GM12878 (cell line): Measurements from ENCODE around the gene ARHGAP32. TPM values are rescaled to one million over a fixed set of nuclear protein-coding genes. Genes with fewer than 3 reads are reported as not detected.

Source experiments
- ATAC-seq: fragments of 200-7000 bp; cut with Tn5 transposase; 3 replicates; pipeline ENCODE4 v1.9.1; 2020; ENCODE audit warnings: mild to moderate bottlenecking, moderate library complexity
- BruUV-seq: library from RNA; stranded (reverse); fragments of 400-500 nt; replicated peaks from 2 replicates; lab custom pipeline; 2021; lab: Mats Ljungman, UMichigan
- CTCF ChIA-PET: fragments of 300-600 bp; sonication (Branson Sonifier 250); formaldehyde crosslinking; extraction: SDS; loops from one replicate; lab custom pipeline; 2021; ENCODE audit warnings: inconsistent platforms; lab: Yijun Ruan, JAX
- POLR2A ChIA-PET: fragments of 350-600 bp; formaldehyde crosslinking; extraction: SDS; loops from one replicate; lab custom pipeline; 2021; ENCODE audit warnings: inconsistent platforms; lab: Charles Lee
- RAD21 ChIA-PET: fragments of 300-600 bp; sonication (Branson Sonifier 250); formaldehyde crosslinking; loops from one replicate; lab custom pipeline; 2023; ENCODE audit warnings: antibody characterized with exemption; ENCODE audit not compliant: unreplicated experiment; lab: Charles Lee
- SMC1A ChIA-PET: fragments of 300-600 bp; sonication (Branson Sonifier 250); formaldehyde crosslinking; loops from one replicate; lab custom pipeline; 2023; ENCODE audit not compliant: unreplicated experiment, uncharacterized antibody; lab: Charles Lee
- DNase-seq: peaks from one replicate; pipeline ENCODE4 v3.0.0-alpha.2; 2011; ENCODE audit warnings: low read depth, low spot score
- FAIRE-seq: peaks from 3 replicates; lab custom pipeline; 2011; peaks lifted over from hg19 to GRCh38; lab: Jason Lieb, UNC
- H2AFZ ChIP-seq: 2 replicates; pipeline ENCODE4 v1.6.0; 2011; ENCODE audit warnings: low read depth, low read length, control low read depth; ENCODE audit not compliant: control insufficient read depth
- H3K27ac ChIP-seq: 2 replicates; pipeline ENCODE4 v1.5.1; 2011; ENCODE audit warnings: control low read depth; ENCODE audit not compliant: control insufficient read depth, insufficient read depth
- H3K27me3 ChIP-seq, 2 experiments: replicated peaks in 1 of 2; 2 replicates each; pipeline versions ENCODE4 v1.6.0 to v1.6.1; 2011; ENCODE audit warnings: low read length in 1 of 2; ENCODE audit not compliant: control insufficient read depth in 2 of 2, insufficient read depth in 2 of 2
- H3K36me3 ChIP-seq, 2 experiments: 2 replicates each; pipeline ENCODE4 v1.5.1; 2011; ENCODE audit warnings: low read length in 1 of 2; ENCODE audit not compliant: control insufficient read depth in 2 of 2, insufficient read depth in 2 of 2
- H3K4me1 ChIP-seq: 2 replicates; pipeline ENCODE4 v1.6.1; 2011; ENCODE audit warnings: mild to moderate bottlenecking, low read length, moderate library complexity, mixed read lengths; ENCODE audit not compliant: control insufficient read depth, insufficient read depth
- H3K4me2 ChIP-seq: 2 replicates; pipeline ENCODE4 v1.6.0; 2011; ENCODE audit warnings: control low read depth; ENCODE audit not compliant: control insufficient read depth, insufficient read depth
- H3K4me3 ChIP-seq: fragments of 200-600 bp; sonication (generic); 2 replicates; pipeline ENCODE4 v1.5.1; 2016
- H3K79me2 ChIP-seq: 2 replicates; pipeline ENCODE4 v1.6.0; 2011; ENCODE audit warnings: low read length; ENCODE audit not compliant: control insufficient read depth, insufficient read depth
- H3K9ac ChIP-seq: 2 replicates; pipeline ENCODE4 v1.8.0; 2011; ENCODE audit warnings: low read length, control low read depth, mixed read lengths; ENCODE audit not compliant: control insufficient read depth, insufficient read depth
- H3K9me3 ChIP-seq: replicated peaks from 3 replicates; pipeline ENCODE4 v1.5.1; 2011; ENCODE audit warnings: mild to moderate bottlenecking, low read length; ENCODE audit not compliant: control insufficient read depth, insufficient read depth
- H4K20me1 ChIP-seq: 2 replicates; pipeline ENCODE4 v1.6.0; 2011; ENCODE audit not compliant: control insufficient read depth, insufficient read depth
- BHLHE40 ChIP-seq, 2 experiments: fragments of 450-650 bp in 1 of 2; IDR thresholded peaks; 2 replicates each; pipeline ENCODE4 v1.6.1; 2011 to 2017; ENCODE audit warnings: low read depth in 2 of 2, borderline replicate concordance in 1 of 2, improper control_type of control experiment in 1 of 2, low read length in 1 of 2, mild to moderate bottlenecking in 1 of 2
- MTA3 ChIP-seq: IDR thresholded peaks from 2 replicates; pipeline ENCODE4 v1.6.1; 2012; ENCODE audit warnings: low read length, inconsistent platforms, borderline replicate concordance
- RFX5 ChIP-seq: IDR thresholded peaks from 2 replicates; pipeline ENCODE4 v1.6.1; 2011; ENCODE audit warnings: low read depth, low read length, improper control_type of control experiment
- WGBS: methylation state at CpG from one replicate; pipeline ENCODE4 v1.1.6; 2016; ENCODE audit warnings: low lambda C conversion rate; ENCODE audit not compliant: insufficient replicate concordance, insufficient coverage; ENCODE audit errors: missing lambda C conversion rate; 5-methylcytosine and 5-hydroxymethylcytosine counted together
- in situ Hi-C: fragments of 300-500 bp; cut with MboI; formaldehyde crosslinking; loops from 9 replicates; pipeline ENCODE4 v1.14.3; 2018; ENCODE audit warnings: mixed read lengths
- intact Hi-C: fragments of 100-400 bp; cut with micrococcal nuclease; formaldehyde crosslinking; loops from one replicate; pipeline ENCODE4 v1.14.2; 2022; ENCODE audit not compliant: unreplicated experiment
- polyA plus RNA-seq, 11 experiments: library from polyadenylated mRNA; depleted of rRNA in 4 of 11; unstranded in 6 of 11; stranded (reverse) in 5 of 11; fragments of >200 nt; fragmentation: Nextera tagmentation in 4 of 11; fragmentation: Illumina TruSeq in 1 of 11; extraction: Ambion mirVana in 4 of 11; extraction: Trizol in 1 of 11; gene quantifications; 1 replicate in 1 of 11; 2 replicates in 10 of 11; pipeline versions ENCODE4 v1.2.1 to v1.2.3, GENCODE V29; 2011 to 2016; ENCODE audit warnings: inconsistent platforms in 2 of 11, missing spikeins in 2 of 11, low read depth in 1 of 11
- total RNA-seq, 4 experiments: library from RNA; depleted of rRNA in 3 of 4; stranded (reverse); fragments of >200 nt in 3 of 4; fragmentation: Illumina TruSeq in 1 of 4; extraction: Trizol in 1 of 4; gene quantifications; 2 replicates each; pipeline versions ENCODE4 v1.2.1 to v1.2.3, GENCODE V29; 2013 to 2021
- TF ChIP-seq, protein P1 (sequence below): fragments of 450-650 bp; IDR thresholded peaks from 2 replicates; pipeline ENCODE4 v1.6.1; 2017; ENCODE audit warnings: mild to moderate bottlenecking

Gene ARHGAP32
- total and polyA plus RNA-seq, 10 of the 15 experiments (the other 5 are each of a cell fraction or from before 2014, with no cell fraction given), result under 0.01 to 0.46 (median 0.12) TPM; not detected in 1

DNA sequence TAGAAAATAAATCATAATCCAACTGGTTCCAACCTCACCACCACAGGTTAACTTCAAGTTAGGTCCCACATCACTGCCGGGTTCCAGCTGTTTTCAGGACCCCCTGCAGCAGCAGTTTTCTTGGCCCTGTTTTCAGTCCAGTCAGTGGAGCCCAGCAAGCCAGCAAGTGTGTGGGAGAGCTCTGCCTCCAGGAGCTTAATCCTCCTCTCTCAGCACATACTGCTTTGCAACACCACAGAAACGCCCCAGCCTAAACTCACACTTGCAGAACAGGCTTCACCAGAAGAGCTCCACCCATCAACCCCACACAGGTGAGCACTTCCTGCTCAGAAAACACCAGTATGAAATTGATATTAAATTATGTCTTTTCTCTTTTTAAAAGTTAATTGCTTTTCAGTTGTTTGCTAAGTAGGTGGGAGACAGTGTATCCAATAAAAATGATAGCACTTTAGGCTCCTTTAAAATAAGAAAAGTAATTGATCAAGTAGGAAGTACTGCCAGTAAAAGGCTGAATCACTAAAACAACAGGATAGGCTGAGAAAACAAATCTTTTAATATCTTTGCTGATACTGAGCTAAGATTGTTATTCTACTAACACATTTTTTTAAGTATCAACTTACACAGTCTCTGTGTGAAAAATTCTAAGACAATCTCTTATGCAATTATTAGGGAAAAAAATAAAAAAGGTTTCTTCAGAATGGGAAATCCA, 168.0 kb downstream of the ARHGAP32 start:
- Histone ChIP-seq H3K27me3 (no peaks in the 10 kb centered on the region), H3K4me2 (no peak overlapping the region), H2AFZ (no peak overlapping the region), H3K9me3 (no peaks in the 10 kb centered on the region), H3K36me3 (no peaks in the 10 kb centered on the region), H4K20me1 (no peaks in the 10 kb centered on the region), H3K9ac (no peak overlapping the region), H3K79me2 (no peaks in the 10 kb centered on the region), H3K4me1 (no peaks in the 10 kb centered on the region), H3K27ac (no peak overlapping the region), H3K4me3 (no peak overlapping the region)
- ChIA-PET CTCF (interaction anchor here (0.7 kb wide), 1 partner anchor 867 kb away, joined by 3 read pairs; no protein-coding TSS in a partner anchor), RAD21 (no interaction called here), SMC1A (interaction anchor here (0.7 to 1.0 kb wide), 2 partner anchors 16 to 47 kb away, joined by 3 read pairs; no protein-coding TSS in a partner anchor), POLR2A (no interaction called here)
- TF ChIP-seq, protein P1, sequence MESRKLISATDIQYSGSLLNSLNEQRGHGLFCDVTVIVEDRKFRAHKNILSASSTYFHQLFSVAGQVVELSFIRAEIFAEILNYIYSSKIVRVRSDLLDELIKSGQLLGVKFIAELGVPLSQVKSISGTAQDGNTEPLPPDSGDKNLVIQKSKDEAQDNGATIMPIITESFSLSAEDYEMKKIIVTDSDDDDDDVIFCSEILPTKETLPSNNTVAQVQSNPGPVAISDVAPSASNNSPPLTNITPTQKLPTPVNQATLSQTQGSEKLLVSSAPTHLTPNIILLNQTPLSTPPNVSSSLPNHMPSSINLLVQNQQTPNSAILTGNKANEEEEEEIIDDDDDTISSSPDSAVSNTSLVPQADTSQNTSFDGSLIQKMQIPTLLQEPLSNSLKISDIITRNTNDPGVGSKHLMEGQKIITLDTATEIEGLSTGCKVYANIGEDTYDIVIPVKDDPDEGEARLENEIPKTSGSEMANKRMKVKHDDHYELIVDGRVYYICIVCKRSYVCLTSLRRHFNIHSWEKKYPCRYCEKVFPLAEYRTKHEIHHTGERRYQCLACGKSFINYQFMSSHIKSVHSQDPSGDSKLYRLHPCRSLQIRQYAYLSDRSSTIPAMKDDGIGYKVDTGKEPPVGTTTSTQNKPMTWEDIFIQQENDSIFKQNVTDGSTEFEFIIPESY, result no peak
- no peak for TF ChIP-seq RFX5
- no peak for TF ChIP-seq BHLHE40 (IDR thresholded peaks at IDR 0.05; ENCODE audit: borderline replicate concordance in 1 of 2, low read depth in 2 of 2, low read length in 1 of 2)
- TF ChIP-seq MTA3, result no peak
- no peak for FAIRE-seq
- intact Hi-C loops (no loop called here), in situ Hi-C loops (no loop called here)
- no peak for DNase-seq
- WGBS, result 0% methylated on average over 2 of the region's 2 CpGs
- no TSS peak for BruUV-seq
- ATAC-seq, result peak; percentile 36; the same call in 2 of the 3 replicates
